ENCODE data around the gene CYP26B1.

Gene CYP26B1

DNA sequence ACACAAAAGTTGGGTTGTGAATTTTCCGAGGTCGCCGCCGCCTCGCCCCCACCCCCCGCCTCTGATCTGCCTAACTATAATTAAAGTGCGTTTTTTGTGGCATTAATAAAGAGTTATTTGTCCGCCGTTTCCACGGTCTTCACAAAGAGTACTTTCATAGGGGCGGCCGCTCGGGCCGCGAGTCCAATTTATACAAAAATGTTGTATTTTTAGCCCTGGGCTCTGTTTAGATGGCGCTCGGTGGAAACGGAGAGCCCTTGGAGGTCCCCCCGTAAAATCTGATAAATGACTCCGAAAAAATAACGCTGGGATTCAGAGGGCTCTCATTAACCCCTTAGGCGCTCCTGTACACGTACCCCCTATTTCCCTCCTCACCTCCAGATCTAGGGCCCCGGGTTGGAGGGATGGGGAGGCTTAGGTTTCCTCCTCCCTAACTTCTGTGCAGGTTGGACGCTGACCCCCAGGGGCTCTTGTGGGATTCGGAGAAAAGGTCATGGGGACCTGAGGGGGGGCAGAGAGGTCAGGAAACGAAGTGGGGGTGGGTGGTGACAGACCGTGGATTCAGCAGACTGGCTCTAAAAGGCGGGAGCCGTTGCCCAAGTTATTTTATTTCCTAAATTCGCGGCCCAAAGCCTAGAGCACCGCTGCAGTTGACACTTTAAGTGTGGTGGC is 1.9 kb downstream of the CYP26B1 start:
- DNase-seq (ENCODE audit: low read depth): no peak
- TF ChIP-seq, protein P1, sequence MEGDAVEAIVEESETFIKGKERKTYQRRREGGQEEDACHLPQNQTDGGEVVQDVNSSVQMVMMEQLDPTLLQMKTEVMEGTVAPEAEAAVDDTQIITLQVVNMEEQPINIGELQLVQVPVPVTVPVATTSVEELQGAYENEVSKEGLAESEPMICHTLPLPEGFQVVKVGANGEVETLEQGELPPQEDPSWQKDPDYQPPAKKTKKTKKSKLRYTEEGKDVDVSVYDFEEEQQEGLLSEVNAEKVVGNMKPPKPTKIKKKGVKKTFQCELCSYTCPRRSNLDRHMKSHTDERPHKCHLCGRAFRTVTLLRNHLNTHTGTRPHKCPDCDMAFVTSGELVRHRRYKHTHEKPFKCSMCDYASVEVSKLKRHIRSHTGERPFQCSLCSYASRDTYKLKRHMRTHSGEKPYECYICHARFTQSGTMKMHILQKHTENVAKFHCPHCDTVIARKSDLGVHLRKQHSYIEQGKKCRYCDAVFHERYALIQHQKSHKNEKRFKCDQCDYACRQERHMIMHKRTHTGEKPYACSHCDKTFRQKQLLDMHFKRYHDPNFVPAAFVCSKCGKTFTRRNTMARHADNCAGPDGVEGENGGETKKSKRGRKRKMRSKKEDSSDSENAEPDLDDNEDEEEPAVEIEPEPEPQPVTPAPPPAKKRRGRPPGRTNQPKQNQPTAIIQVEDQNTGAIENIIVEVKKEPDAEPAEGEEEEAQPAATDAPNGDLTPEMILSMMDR (conservative IDR thresholded peaks at IDR 0.05; ENCODE audit: low read depth, low read length): no peak
- H3K4me3 ChIP-seq (ENCODE audit: low read depth, low read length): peak overlapping the region; percentile 49

DNA sequence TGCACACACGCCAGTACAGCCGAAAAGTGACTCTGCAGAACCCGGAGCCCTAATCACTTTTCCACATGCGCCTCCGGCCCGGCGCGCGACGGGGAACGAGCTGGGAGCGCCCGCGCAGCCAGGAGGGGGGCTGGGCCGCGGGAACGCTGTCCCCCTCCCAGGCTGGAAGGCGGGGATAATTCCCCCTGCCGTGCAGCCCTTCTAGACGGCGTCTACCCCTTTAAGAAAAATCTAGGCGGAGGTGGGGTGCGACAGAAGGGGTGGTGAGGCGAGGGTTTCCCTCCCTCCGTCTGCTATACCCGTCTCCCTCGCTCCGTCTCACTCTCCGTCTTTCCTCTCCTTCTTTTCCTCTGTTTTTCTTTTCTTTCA is 2.4 kb downstream of the CYP26B1 start:
- DNase-seq (ENCODE audit: low read depth): no peak
- TF ChIP-seq, protein P1 (conservative IDR thresholded peaks at IDR 0.05; ENCODE audit: low read depth, low read length): no peak
- peak overlapping the region; percentile 49 for H3K4me3 ChIP-seq (ENCODE audit: low read depth, low read length)

DNA sequence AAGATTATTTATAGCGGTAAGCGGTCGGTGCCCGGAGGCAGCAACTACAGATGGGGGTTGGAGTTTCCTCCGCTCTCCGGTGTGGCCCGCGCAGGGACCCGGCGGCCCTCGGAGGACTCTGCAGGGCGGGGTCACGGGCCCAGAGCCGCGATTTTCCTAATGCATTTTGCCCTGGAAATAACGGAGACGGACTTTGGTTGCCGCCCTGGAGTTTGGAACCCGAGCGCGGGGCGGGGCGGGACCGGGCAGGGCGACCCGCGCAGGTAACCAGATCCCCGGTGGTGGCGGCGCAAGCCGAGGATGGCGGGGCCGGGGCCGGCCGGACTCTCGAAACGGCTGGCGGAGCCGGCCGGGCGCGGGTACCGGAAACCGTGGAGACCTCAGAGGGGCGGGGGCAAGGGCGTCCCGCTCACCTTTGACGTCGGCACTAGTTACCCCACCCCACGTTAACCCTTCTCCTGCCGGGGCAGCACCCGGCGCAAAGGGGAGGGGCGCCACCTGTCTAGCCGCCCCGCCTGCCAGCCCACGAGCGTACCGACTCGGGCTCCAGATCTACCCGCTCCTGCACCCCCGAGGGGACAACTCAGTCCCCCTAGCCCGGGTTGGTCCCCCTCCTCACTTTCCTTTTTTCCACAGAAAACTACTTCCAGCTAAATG is 2.9 kb downstream of the CYP26B1 start:
- H3K4me3 ChIP-seq (ENCODE audit: low read depth, low read length): peak overlapping the region; percentile 49
- DNase-seq (ENCODE audit: low read depth): no peak
- TF ChIP-seq, protein P1 (conservative IDR thresholded peaks at IDR 0.05; ENCODE audit: low read depth, low read length): no peak

DNA sequence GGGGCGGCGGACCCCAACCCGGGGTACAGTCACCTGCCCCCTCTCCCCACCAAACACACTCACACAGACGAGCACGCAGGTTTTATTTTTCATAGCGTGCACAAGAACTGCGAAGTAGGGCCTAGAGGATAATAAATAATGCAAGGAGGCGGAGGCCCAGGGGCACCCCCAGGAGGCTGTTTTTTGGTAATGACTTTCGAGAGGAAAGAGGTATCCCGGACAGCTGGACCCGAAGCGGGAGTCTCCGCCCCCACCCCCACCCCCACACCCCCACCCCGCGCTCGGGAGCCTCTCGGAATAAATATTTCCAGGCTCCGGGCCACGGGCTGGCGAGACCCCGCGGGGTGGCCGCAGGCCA is 3.4 kb downstream of the CYP26B1 start:
- peak overlapping the region; percentile 49 for H3K4me3 ChIP-seq (ENCODE audit: low read depth, low read length)
- TF ChIP-seq, protein P1 (conservative IDR thresholded peaks at IDR 0.05; ENCODE audit: low read depth, low read length): no peak
- no peak for DNase-seq (ENCODE audit: low read depth)

DNA sequence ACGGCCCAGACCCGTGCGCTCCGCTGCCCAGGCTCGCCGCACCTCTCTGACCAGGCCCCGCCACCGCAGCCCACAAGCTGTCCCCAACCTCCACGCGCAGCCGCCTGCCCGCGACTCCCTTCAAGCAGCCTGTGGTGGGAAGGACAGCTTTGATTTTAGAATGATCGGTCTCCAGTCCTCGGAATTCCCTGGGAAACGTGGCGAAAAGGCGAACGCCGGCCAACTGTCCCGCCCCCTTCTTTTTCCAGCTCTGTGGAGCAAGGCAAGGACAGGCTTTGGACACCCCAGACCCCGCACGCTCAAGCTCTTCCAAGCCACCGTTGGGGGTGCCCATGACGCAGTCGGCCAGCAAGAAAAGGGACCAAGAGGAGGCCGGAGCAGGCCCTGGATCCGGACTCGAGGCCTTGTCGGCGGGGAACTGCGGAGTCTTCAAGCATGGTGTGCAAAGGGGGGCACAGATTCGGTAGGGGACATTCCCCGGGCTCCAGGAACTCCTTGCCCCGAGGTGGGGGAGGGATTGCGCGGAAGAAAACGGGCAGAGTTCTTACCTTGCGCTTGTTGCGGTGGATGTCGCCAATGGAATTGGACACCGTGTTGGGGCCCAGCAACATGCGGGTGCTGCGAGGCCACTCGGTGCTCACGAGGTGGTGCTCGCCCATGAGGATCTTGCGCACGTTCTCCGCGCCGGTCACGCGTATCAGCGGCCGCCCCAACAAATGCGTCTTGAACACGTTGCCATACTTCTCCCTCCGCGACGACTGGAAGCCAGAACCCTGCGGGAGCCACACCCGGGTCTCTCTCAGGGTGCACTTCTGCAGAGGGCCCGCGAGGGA is 4.0 kb downstream of the CYP26B1 start:
- peak overlapping the region; percentile 36 for H3K4me3 ChIP-seq (ENCODE audit: low read depth, low read length)
- no peak for DNase-seq (ENCODE audit: low read depth)
- TF ChIP-seq, protein P1 (conservative IDR thresholded peaks at IDR 0.05; ENCODE audit: low read depth, low read length): no peak

DNA sequence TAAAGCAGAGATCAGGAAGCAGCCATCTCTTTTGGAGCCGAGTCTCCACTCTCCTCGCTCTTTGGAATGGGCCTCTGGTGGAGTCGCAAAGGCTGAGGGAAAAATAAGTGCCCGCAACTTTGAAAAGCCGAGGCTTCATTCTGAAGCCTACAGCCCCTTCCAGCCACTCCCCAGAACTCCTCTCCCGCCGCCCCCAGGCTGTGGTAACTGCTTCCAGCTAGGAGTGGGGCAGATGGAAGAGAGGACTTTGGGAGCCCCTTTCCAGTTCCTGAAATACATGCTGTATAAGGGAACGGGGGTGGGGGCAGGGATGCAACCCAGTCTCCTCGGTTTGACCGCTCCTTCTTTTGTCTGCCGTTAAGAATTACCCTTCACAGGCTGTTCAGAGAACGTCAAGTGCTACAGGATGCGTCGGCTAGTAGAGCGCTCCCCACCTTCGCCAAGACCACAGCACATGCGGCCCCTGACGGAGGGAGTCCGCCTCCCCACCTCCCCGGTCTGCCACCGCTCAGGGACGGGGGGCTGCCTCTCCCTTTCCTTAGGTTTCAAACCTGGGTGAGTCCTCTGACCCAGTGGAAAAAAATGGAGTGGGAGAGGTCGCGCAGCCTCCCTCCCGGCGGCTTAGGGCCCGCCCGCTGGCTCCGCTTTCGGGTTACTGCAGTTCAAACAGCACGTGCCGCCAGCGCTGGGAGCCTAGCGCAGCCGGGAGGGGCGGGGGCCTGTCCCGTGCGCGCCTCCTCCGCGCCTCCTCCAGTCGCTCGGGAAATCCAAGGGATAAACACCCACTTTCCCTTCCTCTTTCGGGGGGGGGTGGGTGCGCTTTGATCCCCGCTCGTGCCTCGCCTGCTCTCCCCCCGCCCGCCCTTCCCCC is 4.9 kb downstream of the CYP26B1 start:
- DNase-seq (ENCODE audit: low read depth): peak; percentile 45
- peak overlapping the region; percentile 36 for H3K4me3 ChIP-seq (ENCODE audit: low read depth, low read length)
- TF ChIP-seq, protein P1 (conservative IDR thresholded peaks at IDR 0.05; ENCODE audit: low read depth, low read length): no peak

Data from choroid plexus epithelial cell (primary cell).